GM12892 (cell line): ENCODE data around the gene C6orf132.

Source experiments
- POLR2A ChIP-seq: IDR thresholded peaks from 2 replicates; pipeline ENCODE4 v1.6.1; 2011; ENCODE audit warnings: low read depth, low read length, control low read depth
- POLR2AphosphoS5 ChIP-seq: IDR thresholded peaks from 2 replicates; pipeline ENCODE4 v1.6.1; 2011; ENCODE audit warnings: low read depth, low read length, control low read depth

- TF ChIP-seq POLR2AphosphoS5 (no peak), POLR2A (no peak)
Measured at GRCh38 chr6:42118162-42119001, 24.0 kb downstream of the C6orf132 start.
